IPS DF 4.7 (cell line): ENCODE results near the gene SERPINA1.
"Not testable (repeated sequence)": the region's sequence is repeated elsewhere in the genome, so short reads cannot be mapped to it uniquely, and the experiment has no call there.

Experiments used
- DNase-seq: peaks from one replicate; pipeline ENCODE4 v3.0.0-alpha.2; 2013; ENCODE audit warnings: low spot score; ENCODE audit errors: extremely low read depth

The SERPINA1 gene

GRCh38 chr14:94370524-94370910, 17.9 kb downstream of the SERPINA1 start:
- DNase-seq = no peak

DNA sequence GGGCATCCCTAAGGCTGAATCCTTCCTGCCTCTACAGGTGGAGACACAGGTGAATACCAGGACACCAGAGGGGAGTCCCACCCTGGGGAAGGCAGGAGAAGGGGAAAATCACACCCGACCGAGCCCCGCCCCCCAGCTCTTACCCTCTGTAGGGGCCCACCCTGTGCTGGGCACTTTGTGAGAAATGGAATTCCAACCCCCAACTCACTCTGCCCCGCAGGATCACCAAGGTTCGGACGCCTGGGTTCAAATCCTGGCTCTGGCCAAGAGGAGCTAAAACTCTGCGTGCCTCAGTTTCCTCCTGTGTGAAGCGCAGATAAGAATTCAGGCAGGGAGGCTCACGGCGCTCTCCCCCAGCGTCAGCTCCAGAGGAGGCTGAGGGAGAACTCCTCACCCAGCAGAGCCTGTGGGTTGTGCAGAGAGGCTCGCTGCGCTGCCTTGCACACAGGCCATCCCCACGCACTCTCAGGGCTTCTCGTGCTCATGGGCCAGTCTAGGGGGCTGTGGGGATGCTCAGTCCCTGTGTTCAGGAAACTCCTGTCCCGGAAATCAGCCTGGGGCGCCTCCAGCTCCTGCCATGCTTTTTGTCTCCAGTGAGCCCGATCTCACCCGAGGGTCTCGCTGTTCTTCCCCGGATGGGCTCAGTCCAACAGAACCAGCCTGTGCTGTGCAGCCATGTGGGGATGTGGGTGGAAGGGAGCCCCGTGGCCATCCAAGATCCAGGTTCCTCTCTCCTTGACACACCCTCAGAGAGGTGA, 18.5 kb downstream of the SERPINA1 start:
- not testable (repeated sequence) for DNase-seq

- no peak for DNase-seq
Measured at GRCh38 chr14:94368956-94369355, 19.4 kb downstream of the SERPINA1 start.

GRCh38 chr14:94368243-94368590, 20.2 kb downstream of the SERPINA1 start:
- no peak for DNase-seq

DNA sequence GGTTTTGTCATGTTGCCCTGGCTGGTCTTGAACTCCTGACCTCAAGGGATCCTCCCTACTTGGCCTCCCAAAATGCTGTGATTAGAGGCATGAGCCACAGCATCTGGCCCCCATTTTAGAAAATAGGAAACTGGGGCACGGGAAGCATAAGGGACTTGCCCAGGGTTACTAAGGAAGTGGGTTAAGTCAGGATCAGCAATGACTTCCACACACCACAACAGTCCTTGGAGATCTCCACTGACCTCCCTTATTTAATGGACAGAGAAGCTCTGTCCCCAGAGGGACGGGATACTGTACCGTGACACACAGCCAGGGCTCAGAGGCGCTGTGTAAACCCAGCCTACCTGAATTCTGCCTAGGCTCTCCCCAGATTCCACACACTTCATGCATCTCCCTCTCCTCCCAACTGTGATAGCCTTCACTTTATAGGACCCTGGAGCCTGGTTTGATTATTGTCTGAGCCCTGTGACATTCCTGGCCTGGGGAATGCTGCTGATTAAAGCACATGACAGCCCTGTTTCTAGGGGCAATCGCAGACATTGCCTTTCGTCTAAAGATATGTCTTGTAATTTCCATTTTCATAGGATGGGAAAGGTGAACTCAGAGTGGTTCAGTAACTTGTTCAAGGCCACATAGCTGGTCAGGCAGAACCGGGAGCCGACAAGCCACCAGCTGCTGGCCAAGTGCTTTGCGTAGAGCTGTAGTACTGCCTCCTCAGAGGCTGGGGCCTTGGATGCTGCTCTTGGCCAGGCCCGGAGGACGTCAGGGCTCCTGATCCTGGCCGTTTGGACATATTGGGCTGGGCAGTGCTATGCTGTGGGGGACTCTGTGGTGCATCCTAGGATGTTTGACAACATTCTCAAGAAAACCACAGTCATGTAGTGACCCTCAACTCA, 20.8 kb downstream of the SERPINA1 start:
- no peak for DNase-seq

GRCh38 chr14:94366146-94366915, 22.1 kb downstream of the SERPINA1 start, which contains the start of gene SERPINA2:
Gene SERPINA2, minus strand, starts transcription at chr14:94366698.
- no peak for DNase-seq

DNA sequence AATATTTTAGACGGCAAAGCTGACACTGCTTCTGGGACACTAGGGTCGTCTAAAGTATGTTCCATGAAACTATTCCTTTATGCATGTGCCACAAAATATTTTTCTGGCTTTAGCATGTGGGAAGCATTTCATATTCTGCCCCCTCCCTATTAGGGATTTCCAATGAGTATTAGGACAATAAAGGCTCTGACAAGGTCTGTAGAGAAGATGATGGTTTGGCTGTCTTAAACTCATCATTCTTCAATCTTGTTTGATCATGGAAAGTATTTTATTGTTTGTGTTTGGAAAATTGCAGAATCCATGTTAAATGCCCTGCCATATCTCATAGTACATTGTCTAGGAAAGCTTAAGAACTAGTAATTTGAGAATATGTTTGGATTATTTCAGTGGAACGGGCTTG, 22.8 kb downstream of the SERPINA1 start:
- no peak for DNase-seq

DNA sequence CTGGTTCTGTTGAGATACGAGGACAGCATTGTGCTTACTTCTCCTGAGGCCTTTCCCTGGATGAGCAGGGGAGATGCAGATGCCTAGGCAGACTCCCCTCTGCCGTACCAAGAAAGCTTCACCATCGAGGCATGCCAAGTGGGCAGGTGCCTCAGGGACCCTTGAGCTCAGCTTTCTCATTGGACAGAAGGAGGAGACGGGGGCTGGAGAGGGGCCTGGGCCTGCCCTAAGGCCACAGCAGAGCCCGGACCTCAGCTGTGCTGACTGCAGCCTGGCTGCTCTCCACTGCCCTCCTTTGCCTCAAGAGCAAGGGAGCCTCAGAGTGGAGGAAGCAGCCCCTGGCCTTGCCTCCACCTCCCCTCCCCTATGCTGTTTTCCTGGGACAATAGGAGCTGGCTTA, 23.4 kb downstream of the SERPINA1 start:
- no peak for DNase-seq

GRCh38 chr14:94364037-94364436, 24.4 kb downstream of the SERPINA1 start:
- no peak for DNase-seq

GRCh38 chr14:94363151-94363624, 25.2 kb downstream of the SERPINA1 start:
- no peak for DNase-seq

DNA sequence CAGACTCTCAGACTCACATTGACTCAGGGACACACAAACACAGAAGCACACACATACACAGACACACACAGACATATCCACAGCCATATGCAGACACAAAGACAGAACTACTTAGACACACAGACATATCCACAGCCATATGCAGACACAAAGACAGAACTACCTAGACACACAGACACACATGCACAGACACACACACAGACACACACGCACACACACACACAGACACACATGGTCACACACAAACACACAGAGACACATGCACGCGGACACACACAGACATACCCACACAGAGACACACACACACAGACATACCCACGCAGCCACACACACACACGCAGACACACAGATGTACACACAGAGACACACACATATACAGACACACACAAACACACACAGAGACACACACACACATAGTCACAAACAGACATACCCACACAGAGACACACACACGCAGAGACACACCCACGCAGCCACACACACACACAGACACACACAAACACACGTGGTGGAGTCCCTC, 25.7 kb downstream of the SERPINA1 start:
- no peak for DNase-seq

- no peak for DNase-seq
Measured at GRCh38 chr14:94361682-94362081, 26.7 kb downstream of the SERPINA1 start.

GRCh38 chr14:94360945-94361565, 27.3 kb downstream of the SERPINA1 start:
- DNase-seq = no peak

DNA sequence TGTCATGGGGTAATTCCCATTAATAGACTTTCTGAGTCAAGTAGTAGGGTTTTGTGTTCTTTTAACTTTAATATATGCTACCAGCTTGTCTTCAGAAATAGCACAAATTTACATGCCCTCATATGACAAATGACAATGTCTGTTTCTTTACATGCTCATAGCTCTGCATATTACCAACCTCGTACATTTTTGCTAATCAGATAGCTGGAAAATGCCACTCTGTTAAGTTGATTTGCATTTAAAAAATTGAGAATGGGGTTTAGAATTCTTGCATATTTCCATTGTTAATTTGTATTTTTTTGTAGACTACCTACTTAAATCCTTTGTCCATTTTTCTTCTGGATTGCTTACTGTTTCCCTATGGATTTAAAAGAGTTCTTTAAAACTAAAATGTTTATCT, 31.2 kb downstream of the SERPINA1 start:
- DNase-seq = no peak

DNA sequence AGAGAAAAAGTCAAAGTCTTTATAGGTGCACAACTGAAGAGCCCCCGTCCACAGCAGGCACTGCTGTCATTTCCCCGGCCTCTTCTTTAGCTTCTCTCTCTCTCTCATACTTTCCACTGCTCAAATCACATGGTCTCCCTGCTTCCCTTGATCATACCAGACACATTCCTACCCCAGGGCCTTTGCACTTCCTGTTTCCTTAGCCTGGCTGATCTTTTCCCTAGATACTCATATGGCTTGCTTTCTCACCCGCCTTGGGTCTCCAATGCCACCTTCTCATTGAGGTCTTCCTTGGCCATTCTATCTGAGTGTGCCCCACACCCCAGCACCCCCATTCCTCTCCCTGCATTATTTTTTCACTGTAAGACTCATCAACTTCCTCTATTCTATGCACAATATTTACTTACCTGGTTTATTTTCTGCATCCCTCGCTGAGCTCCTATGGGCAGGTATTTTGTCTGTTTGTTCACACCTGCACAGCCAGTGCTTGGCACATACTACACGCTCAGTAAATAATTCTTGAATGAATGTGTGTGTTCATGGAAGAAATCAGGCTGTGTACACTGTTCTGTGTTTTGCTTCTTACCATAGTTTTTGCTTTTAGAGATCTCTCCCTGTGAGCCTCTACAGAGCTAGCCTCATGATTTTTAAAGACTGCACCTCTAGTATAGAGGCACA, 31.9 kb downstream of the SERPINA1 start:
- no peak for DNase-seq

GRCh38 chr14:94355191-94355794, 33.1 kb downstream of the SERPINA1 start:
- peak; percentile 14 for DNase-seq

- DNase-seq = no peak
Measured at GRCh38 chr14:94354638-94355185, 33.7 kb downstream of the SERPINA1 start.

DNA sequence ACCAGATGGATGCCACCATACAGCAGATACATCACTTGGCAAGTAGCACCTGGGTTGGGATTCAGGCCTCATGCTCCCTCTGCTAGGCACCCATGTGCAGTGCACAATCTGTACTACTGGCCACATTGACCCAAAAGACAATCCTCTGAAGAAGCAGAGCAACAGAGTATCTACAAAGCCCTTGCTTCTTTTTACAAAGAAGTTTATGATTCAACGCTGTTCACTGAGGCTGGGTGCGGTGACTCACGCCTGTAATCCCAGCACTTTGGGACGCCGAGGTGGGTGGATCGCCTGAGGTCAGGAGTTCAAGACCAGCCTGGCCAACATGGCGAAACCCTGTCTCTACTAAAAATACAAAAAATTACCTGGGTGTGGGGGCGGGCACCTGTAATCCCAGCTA, 34.2 kb downstream of the SERPINA1 start:
- DNase-seq = not testable (repeated sequence)

DNA sequence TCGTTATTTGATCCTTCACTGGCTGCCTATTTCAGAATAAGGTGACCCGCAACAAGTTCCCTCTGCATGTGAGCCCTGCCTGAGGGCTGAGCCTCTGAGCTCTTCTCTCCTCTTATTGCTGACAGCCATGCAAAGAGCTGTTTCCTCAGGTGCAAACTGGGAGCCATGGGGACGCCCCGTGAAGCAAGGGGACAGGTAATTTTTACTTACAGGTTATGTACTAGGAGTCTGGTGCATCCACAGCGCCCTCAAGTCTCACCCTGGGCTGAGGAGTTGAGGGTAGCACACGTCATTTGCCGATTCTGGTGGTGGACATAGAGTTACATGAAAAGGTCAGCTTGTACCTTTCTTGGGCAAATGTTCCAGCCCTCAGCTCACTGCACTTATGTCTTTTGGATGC, 39.1 kb downstream of the SERPINA1 start:
- DNase-seq = no peak

- DNase-seq = no peak
Measured at GRCh38 chr14:94348836-94349235, 39.6 kb downstream of the SERPINA1 start.
